HG03196 (cell line): ENCODE results near the gene MRTO4.

Experiments
- ATAC-seq: cut with Tn5 transposase; IDR thresholded peaks from one replicate; pipeline ENCODE4 v1.9.1; 2021; ENCODE audit not compliant: unreplicated experiment

MRTO4 gene

DNA sequence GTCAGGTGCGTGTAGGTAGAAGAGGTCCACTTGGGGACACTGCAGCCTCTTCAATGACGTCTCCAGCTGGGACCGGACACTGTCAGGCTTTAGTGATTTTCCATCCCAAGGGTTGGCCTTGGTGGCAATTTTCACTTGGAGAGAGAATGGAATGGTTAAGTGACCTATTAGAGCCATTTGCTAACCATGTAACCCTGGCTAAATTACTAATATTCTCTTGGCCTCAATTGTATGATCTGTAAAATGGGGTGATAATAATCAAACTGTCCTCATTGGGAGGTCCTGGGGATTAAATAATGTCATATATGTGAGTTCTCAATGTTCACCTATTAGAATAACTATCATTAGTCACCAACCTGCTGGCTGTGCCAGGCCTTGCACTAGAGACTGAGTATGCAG lies 56.9 kb downstream of the MRTO4 start:
- no peak for ATAC-seq

DNA sequence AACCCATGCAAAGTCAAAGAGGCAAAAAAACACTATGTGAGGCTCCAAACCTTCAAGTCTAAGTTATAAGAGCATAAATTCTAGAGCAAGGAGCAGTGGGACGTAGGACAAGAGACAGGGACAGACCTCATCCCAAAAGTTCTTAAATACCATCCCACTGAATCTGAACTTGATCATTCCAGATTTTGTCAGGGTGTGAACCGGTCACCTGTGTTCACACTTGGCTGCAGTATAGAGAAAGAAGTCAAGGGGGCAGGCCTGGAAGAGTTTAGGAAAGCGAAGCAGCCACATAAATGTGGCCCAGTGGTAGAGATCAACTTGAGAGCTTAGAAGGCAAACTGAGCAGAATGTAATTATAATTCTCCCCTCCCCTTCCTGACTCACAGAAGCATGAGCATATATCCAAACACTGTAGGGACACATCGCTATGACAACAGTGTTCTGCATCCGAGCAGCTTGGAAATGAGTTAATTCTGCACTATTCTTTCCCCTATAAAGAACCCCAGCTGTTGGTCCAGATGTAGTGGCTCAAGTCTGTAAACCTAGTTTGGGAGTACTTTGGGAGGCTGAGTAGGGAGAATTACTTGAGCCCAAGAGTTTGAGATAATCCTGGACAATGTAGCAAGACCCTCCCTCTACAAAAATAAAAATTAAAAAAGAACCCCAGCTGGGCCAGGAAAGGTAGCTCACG lies 57.7 kb downstream of the MRTO4 start:
- no peak for ATAC-seq
